Gastroesophageal sphincter (tissue), 3 donors: ENCODE data around the gene P2RY11.

Source experiments
- CTCF ChIP-seq, 4 experiments: fragments of 200-600 bp in 2 of 4; fragments of 450-650 bp in 2 of 4; sonication (generic) in 1 of 4; IDR thresholded peaks; one replicate each; pipeline ENCODE4 v1.5.1; 2017 to 2019; ENCODE audit warnings: antibody characterized with exemption in 4 of 4, mild to moderate bottlenecking in 2 of 4, moderate library complexity in 2 of 4
- POLR2A ChIP-seq, 2 donors: fragments of 450-650 bp; IDR thresholded peaks; one replicate each; pipeline ENCODE4 v1.6.1; 2017; ENCODE audit warnings: antibody characterized with exemption in 2 of 2, mild to moderate bottlenecking in 2 of 2, moderate library complexity in 1 of 2
- POLR2AphosphoS5 ChIP-seq: sonication (generic); formaldehyde crosslinking; IDR thresholded peaks from one replicate; pipeline ENCODE4 v1.6.1; 2017; ENCODE audit warnings: antibody characterized with exemption

GRCh38 chr19:10076535-10076934, 35.0 kb upstream of the P2RY11 start:
- no peak for TF ChIP-seq CTCF (IDR thresholded peaks at IDR 0.05)
- TF ChIP-seq POLR2AphosphoS5, result no peak
- TF ChIP-seq POLR2A (IDR thresholded peaks at IDR 0.05), result no peak
